Measurements from ENCODE around the gene SCAPER.
A peak's percentile ranks its signal among the peaks of the same experiment; 100 is the strongest.

The SCAPER gene

DNA sequence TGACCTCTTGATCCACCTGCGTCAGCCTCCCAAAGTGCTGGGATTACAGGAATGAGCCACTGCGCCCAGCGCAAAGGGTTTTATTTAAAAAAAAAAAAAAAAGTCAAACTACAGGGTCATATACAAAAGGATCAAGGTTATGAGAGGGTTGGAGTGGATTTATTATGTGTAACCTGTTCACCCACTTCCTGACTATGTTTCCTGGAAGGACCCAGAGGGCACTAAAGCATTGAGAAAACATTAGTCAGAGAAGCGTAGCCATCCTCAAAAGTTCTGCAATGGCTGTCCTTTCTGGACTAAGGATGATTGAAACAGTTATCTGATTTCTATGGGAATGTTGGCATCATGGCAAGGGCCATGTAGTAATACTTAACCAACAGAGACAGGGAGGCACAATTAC, 7.3 kb upstream of the SCAPER start:
- no peak overlapping the region for H3K9ac ChIP-seq (ENCODE audit: low read length)
- no peaks in the 10 kb centered on the region for H3K79me2 ChIP-seq (ENCODE audit: low read length)
- TF ChIP-seq, protein P1, sequence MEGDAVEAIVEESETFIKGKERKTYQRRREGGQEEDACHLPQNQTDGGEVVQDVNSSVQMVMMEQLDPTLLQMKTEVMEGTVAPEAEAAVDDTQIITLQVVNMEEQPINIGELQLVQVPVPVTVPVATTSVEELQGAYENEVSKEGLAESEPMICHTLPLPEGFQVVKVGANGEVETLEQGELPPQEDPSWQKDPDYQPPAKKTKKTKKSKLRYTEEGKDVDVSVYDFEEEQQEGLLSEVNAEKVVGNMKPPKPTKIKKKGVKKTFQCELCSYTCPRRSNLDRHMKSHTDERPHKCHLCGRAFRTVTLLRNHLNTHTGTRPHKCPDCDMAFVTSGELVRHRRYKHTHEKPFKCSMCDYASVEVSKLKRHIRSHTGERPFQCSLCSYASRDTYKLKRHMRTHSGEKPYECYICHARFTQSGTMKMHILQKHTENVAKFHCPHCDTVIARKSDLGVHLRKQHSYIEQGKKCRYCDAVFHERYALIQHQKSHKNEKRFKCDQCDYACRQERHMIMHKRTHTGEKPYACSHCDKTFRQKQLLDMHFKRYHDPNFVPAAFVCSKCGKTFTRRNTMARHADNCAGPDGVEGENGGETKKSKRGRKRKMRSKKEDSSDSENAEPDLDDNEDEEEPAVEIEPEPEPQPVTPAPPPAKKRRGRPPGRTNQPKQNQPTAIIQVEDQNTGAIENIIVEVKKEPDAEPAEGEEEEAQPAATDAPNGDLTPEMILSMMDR (IDR thresholded peaks at IDR 0.05; ENCODE audit: low read depth, low read length): no peak
- TF ChIP-seq EZH2phosphoT487 (IDR thresholded peaks at IDR 0.05; ENCODE audit: low read depth): no peak
- no peak overlapping the region for H3K4me3 ChIP-seq (ENCODE audit: low read length)
- H3K4me1 ChIP-seq (ENCODE audit: low read length): peaks cover 7% of the 10 kb centered on the region
- H3K9me3 ChIP-seq (ENCODE audit: insufficient read depth, low read length): no peaks in the 10 kb centered on the region
- no peak overlapping the region for H3K4me2 ChIP-seq (ENCODE audit: low read length)
- H4K20me1 ChIP-seq (ENCODE audit: insufficient read depth, low read length): no peaks in the 10 kb centered on the region
- no peaks in the 10 kb centered on the region for H3K36me3 ChIP-seq (replicated peaks; ENCODE audit: low read depth, low read length)
- peaks cover 34% of the 10 kb centered on the region for H3K27me3 ChIP-seq (ENCODE audit: low read depth, low read length)
- H3K27ac ChIP-seq (ENCODE audit: low read length): no peak overlapping the region
- H2AFZ ChIP-seq (ENCODE audit: low read depth, low read length): no peak overlapping the region

DNA sequence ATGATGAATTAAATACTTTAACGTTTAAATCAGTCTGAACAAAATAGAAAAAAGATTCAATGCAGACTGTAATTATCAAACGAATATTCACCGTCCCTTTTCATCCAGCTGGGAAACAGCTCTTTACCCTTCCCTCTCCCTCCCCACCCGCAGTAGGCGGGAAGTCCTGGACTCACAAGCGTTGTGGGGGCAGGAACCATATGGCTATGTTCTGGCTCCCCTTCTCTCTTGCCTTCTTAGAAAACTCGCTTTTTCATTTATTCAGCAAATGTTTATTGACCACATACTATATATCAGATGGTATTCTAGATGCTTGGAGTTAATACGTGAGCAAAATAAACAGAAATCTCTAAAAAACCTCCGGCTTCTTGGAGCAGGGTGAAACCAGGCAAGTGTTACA, 715 bp upstream of the SCAPER start:
- H3K9me3 ChIP-seq (ENCODE audit: insufficient read depth, low read length): peaks cover 5% of the 10 kb centered on the region; the same call in 1 of the 2 replicates
- TF ChIP-seq, protein P1 (IDR thresholded peaks at IDR 0.05; ENCODE audit: low read depth, low read length): no peak
- peaks cover 5% of the 10 kb centered on the region for H3K36me3 ChIP-seq (replicated peaks; ENCODE audit: low read depth, low read length)
- H3K27ac ChIP-seq (ENCODE audit: low read length): no peak overlapping the region
- peaks cover 4% of the 10 kb centered on the region; the same call in 1 of the 2 replicates for H3K79me2 ChIP-seq (ENCODE audit: low read length)
- H4K20me1 ChIP-seq (ENCODE audit: insufficient read depth, low read length): no peaks in the 10 kb centered on the region
- peak overlapping the region; percentile 83 for H3K4me2 ChIP-seq (ENCODE audit: low read length)
- H3K4me3 ChIP-seq (ENCODE audit: low read length): peak overlapping the region; percentile 92
- peak overlapping the region; percentile 100 for H2AFZ ChIP-seq (ENCODE audit: low read depth, low read length)
- H3K9ac ChIP-seq (ENCODE audit: low read length): peak overlapping the region; percentile 82
- peaks cover 21% of the 10 kb centered on the region for H3K4me1 ChIP-seq (ENCODE audit: low read length)
- no peaks in the 10 kb centered on the region; the same call in 1 of the 2 replicates for H3K27me3 ChIP-seq (ENCODE audit: low read depth, low read length)

DNA sequence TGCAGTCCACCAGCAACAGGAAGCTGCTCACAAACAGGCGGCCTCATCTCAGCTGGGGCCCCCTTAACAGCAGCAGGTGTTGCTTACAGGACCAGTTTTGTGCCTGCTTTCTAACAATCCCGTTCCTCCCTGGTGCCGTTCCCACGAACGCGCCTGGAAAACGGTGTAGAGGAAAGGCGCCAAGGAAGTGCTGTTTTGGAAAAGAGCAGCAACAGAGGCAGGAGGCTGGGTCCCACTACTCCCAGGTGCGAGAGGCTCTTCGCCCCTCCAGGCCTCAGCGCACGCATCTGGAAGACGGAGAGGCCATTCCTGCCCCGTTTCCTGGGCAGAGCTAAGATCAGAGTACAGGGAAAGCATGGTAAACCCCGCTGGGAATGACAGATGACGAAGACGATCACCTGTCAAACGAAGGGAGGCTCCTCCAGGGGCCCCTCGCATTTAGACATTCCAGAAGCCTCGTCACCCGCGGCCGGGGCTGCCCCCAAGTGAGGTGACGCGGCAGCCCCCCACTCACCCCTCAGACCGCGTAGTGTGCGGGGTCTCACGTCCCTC, 603 bp downstream of the SCAPER start:
- Histone ChIP-seq H3K36me3 (replicated peaks; ENCODE audit: low read depth, low read length) (peaks cover 5% of the 10 kb centered on the region), H3K4me1 (ENCODE audit: low read length) (peaks cover 21% of the 10 kb centered on the region), H3K4me3 (ENCODE audit: low read length) (peak overlapping the region; percentile 92), H3K27me3 (ENCODE audit: low read depth, low read length) (no peaks in the 10 kb centered on the region; the same call in 1 of the 2 replicates), H3K9ac (ENCODE audit: low read length) (peak overlapping the region; percentile 82), H3K79me2 (ENCODE audit: low read length) (peaks cover 4% of the 10 kb centered on the region; the same call in 1 of the 2 replicates), H3K9me3 (ENCODE audit: insufficient read depth, low read length) (peaks cover 5% of the 10 kb centered on the region; the same call in 1 of the 2 replicates), H4K20me1 (ENCODE audit: insufficient read depth, low read length) (no peaks in the 10 kb centered on the region), H3K4me2 (ENCODE audit: low read length) (peak overlapping the region; percentile 83), H3K27ac (ENCODE audit: low read length) (peak overlapping the region; percentile 10; the same call in 1 of the 2 replicates), H2AFZ (ENCODE audit: low read depth, low read length) (peak overlapping the region; percentile 78; the same call in 1 of the 2 replicates)
- TF ChIP-seq, protein P1 (IDR thresholded peaks at IDR 0.05; ENCODE audit: low read depth, low read length): no peak
- no peak for TF ChIP-seq EZH2phosphoT487 (IDR thresholded peaks at IDR 0.05; ENCODE audit: low read depth)

DNA sequence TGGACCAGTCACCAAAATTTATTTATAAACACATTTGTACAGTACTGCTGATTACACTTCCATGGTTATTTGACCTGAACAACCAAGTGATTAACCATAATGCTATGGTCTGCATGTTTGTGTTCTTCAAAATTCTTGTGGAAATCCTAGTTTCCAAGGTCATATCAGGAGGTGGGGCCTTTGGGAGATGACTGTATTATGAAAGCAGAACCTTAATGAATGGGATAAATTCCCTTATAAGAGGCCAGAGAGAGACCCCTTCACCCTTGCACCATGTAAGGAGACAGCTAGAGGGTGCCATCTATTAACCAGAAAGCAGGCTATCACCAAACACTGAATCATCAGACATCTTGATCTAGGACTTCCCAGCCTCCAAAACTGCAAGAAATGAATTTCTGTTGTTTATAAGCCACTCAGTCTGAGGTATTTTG, 1.9 kb downstream of the SCAPER start:
- Histone ChIP-seq H2AFZ (ENCODE audit: low read depth, low read length) (no peak overlapping the region), H3K4me2 (ENCODE audit: low read length) (no peak overlapping the region), H3K9me3 (ENCODE audit: insufficient read depth, low read length) (peaks cover 5% of the 10 kb centered on the region; the same call in 1 of the 2 replicates), H3K79me2 (ENCODE audit: low read length) (peaks cover 4% of the 10 kb centered on the region; the same call in 1 of the 2 replicates), H3K4me3 (ENCODE audit: low read length) (no peak overlapping the region), H3K36me3 (replicated peaks; ENCODE audit: low read depth, low read length) (peaks cover 13% of the 10 kb centered on the region), H3K4me1 (ENCODE audit: low read length) (peaks cover 21% of the 10 kb centered on the region), H3K9ac (ENCODE audit: low read length) (no peak overlapping the region), H3K27ac (ENCODE audit: low read length) (no peak overlapping the region), H3K27me3 (ENCODE audit: low read depth, low read length) (no peaks in the 10 kb centered on the region; the same call in 1 of the 2 replicates), H4K20me1 (ENCODE audit: insufficient read depth, low read length) (no peaks in the 10 kb centered on the region)
- TF ChIP-seq, protein P1 (IDR thresholded peaks at IDR 0.05; ENCODE audit: low read depth, low read length): peak; percentile 83
- TF ChIP-seq EZH2phosphoT487 (IDR thresholded peaks at IDR 0.05; ENCODE audit: low read depth): no peak

Measured in OCI-LY3 (cell line).